CD4-positive, CD25-positive, alpha-beta regulatory T cell (primary cell): ENCODE measurements around the gene EHD1. TPM values are rescaled to one million over a fixed set of nuclear protein-coding genes. Genes with fewer than 3 reads are reported as not detected.

ENCODE experiments used
- ATAC-seq, 2 donors: fragments of 150-1000 bp; cut with Tn5 transposase; one replicate each; pipeline ENCODE4 v1.10.0; 2021; ENCODE audit warnings: low read depth in 2 of 2, moderate number of reproducible peaks in 2 of 2, moderate library complexity in 1 of 2
- DNase-seq, 3 donors: peaks; one replicate each; pipeline versions ENCODE4 v3.0.0 to v3.0.0-alpha.2; 2012 to 2022; ENCODE audit warnings: mixed read lengths in 1 of 3
- H3K27ac ChIP-seq: one replicate; pipeline ENCODE4 v1.7.0; 2013; ENCODE audit warnings: mild to moderate bottlenecking, low read length; ENCODE audit not compliant: insufficient read depth, poor library complexity, severe bottlenecking
- H3K27me3 ChIP-seq: one replicate; pipeline ENCODE4 v1.7.0; 2013; ENCODE audit warnings: low read length; ENCODE audit not compliant: control insufficient read depth, insufficient read depth
- H3K36me3 ChIP-seq: one replicate; pipeline ENCODE4 v1.7.0; 2013; ENCODE audit warnings: mild to moderate bottlenecking, low read length, moderate library complexity; ENCODE audit not compliant: control insufficient read depth, insufficient read depth
- H3K4me1 ChIP-seq: 2 replicates; pipeline ENCODE4 v1.7.0; 2013; ENCODE audit warnings: mild to moderate bottlenecking, low read length; ENCODE audit not compliant: insufficient read depth, control insufficient read depth, poor library complexity, severe bottlenecking
- H3K4me3 ChIP-seq: one replicate; pipeline ENCODE4 v1.7.0; 2013; ENCODE audit warnings: low read depth, mild to moderate bottlenecking, low read length, moderate library complexity
- H3K9me3 ChIP-seq, 2 experiments: 1 replicate in 1 of 2; 2 replicates in 1 of 2; pipeline ENCODE4 v1.7.0; 2013; ENCODE audit warnings: low read length in 2 of 2, mild to moderate bottlenecking in 1 of 2, moderate library complexity in 1 of 2; ENCODE audit not compliant: control insufficient read depth in 2 of 2
- H3K27ac Mint-ChIP-seq, 3 donors: one replicate each; pipeline ENCODE4 v1.8.0; 2020 to 2022; ENCODE audit warnings: mild to moderate bottlenecking in 3 of 3, mixed read lengths in 3 of 3, moderate library complexity in 2 of 3
- H3K27me3 Mint-ChIP-seq: one replicate; pipeline ENCODE4 v1.8.0; 2022; ENCODE audit warnings: mild to moderate bottlenecking, mixed read lengths
- H3K36me3 Mint-ChIP-seq: one replicate; pipeline ENCODE4 v1.8.0; 2020; ENCODE audit warnings: mixed read lengths
- H3K4me1 Mint-ChIP-seq, 4 donors: one replicate each; pipeline ENCODE4 v1.8.0; 2020 to 2022; ENCODE audit warnings: mixed read lengths in 4 of 4, mild to moderate bottlenecking in 1 of 4
- H3K4me3 Mint-ChIP-seq, 4 donors: one replicate each; pipeline ENCODE4 v1.8.0; 2020 to 2022; ENCODE audit warnings: mild to moderate bottlenecking in 4 of 4, mixed read lengths in 4 of 4, moderate library complexity in 3 of 4
- H3K9me3 Mint-ChIP-seq, 7 donors: one replicate each; pipeline ENCODE4 v1.8.0; 2020 to 2022; ENCODE audit warnings: mixed read lengths in 7 of 7, mild to moderate bottlenecking in 3 of 7, moderate library complexity in 2 of 7
- polyA plus RNA-seq, 4 donors: library from polyadenylated mRNA; unstranded; fragments of 300-500 nt; fragmentation: Illumina TruSeq; gene quantifications; one replicate each; pipeline ENCODE4 v1.2.3, GENCODE V29; 2021
- total RNA-seq: library from RNA; stranded (reverse); gene quantifications from one replicate; pipeline ENCODE4 v1.2.3, GENCODE V29; 2022

EHD1 gene
- total and polyA plus RNA-seq, 5 donors from 2014 or later: 180 to 223 (median 184) TPM

DNA sequence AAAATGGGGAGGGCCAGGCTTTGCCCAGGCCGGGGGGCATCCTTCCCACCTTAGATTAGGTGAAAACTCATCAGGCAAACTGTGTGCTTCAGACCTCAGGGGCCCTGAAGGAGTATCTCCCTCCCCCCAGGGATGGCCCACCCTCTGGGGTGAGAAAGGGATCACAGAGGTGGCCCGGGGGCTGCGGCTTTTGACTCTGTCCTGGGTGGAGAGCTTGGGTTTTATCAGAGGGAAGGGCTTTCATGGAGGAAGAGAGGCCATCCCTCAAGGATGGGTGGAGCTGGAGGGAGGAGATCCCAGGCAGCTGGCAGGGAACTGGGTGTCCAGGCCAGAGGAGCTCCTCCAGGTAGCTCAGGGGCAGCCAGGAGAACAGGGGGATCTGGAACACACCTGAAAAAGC is 43.0 kb upstream of the EHD1 start:
- no peaks in the 10 kb centered on the region for H3K27me3 ChIP-seq
- Mint-ChIP-seq H3K9me3 (no peaks in the 10 kb centered on the region), H3K27me3 (no peaks in the 10 kb centered on the region), H3K36me3 (no peaks in the 10 kb centered on the region), H3K27ac (no peak overlapping the region), H3K4me1 (peaks cover 5 to 35% (median 16%) of the 10 kb centered on the region in 4 donors), H3K4me3 (peak overlapping the region in 1 of 4 donors; percentile 43)
- H3K36me3 ChIP-seq: no peaks in the 10 kb centered on the region
- H3K4me3 ChIP-seq: no peak overlapping the region
- DNase-seq (no peak), ATAC-seq (no peak)
- H3K9me3 ChIP-seq: no peaks in the 10 kb centered on the region
- H3K4me1 ChIP-seq: peaks cover 30% of the 10 kb centered on the region
- no peak overlapping the region for H3K27ac ChIP-seq

DNA sequence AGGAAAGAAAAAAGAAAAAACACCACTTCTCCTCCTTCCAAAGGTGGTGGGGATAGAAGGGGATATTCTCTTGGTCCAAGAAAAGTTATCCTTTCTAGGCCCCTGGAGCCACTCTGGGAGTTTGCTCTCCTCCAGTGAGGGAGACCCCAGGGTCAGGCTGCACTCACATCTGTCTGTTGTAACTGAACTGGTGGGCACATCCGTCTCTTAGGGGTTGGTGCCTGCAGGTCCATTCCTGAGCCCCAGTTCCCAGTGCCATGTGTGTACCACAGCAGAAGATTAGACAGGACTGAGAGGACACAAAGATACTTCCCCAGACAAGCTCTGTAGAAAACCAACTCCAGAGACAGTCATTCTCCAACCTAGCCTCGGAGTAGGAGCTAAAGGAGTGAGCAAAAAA is 41.7 kb upstream of the EHD1 start:
- no peaks in the 10 kb centered on the region for H3K9me3 ChIP-seq
- ATAC-seq: no peak
- no peaks in the 10 kb centered on the region for H3K27me3 ChIP-seq
- peaks cover 5 to 42% (median 24%) of the 10 kb centered on the region in 4 donors for H3K4me1 Mint-ChIP-seq
- H3K36me3 ChIP-seq: no peaks in the 10 kb centered on the region
- H3K27ac Mint-ChIP-seq: no peak overlapping the region
- no peaks in the 10 kb centered on the region for H3K27me3 Mint-ChIP-seq
- no peak overlapping the region for H3K4me3 ChIP-seq
- H3K4me1 ChIP-seq: peaks cover 37% of the 10 kb centered on the region
- no peak overlapping the region for H3K27ac ChIP-seq
- DNase-seq: no peak
- H3K4me3 Mint-ChIP-seq: peak overlapping the region in 1 of 4 donors; percentile 68
- H3K9me3 Mint-ChIP-seq: no peaks in the 10 kb centered on the region
- no peaks in the 10 kb centered on the region for H3K36me3 Mint-ChIP-seq

DNA sequence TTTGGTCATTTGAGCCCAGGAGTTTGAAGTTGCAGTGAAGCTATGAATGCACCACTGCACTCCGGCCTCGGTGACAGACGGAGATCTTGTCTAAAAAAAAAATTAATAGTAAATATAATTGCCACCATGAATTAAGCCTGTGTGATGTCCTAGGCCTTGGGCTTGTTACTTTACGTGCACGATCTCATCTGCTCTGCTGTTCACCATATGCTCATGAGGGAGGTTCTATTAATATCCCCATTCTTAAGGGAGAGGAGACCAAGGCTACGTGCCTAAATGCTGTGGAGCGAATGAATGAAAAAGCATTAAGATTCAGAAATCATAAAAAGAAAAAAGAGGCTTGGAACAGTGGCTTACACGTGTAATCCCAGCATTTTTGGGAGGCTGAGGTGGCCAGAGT is 41.2 kb upstream of the EHD1 start:
- Mint-ChIP-seq H3K27me3 (no peaks in the 10 kb centered on the region), H3K4me1 (peaks cover 5 to 42% (median 25%) of the 10 kb centered on the region in 4 donors), H3K9me3 (no peaks in the 10 kb centered on the region), H3K4me3 (peak overlapping the region in 1 of 4 donors; percentile 21), H3K27ac (no peak overlapping the region), H3K36me3 (no peaks in the 10 kb centered on the region)
- no peak for DNase-seq
- no peaks in the 10 kb centered on the region for H3K36me3 ChIP-seq
- ATAC-seq: no peak
- no peak overlapping the region for H3K4me3 ChIP-seq
- peaks cover 38% of the 10 kb centered on the region for H3K4me1 ChIP-seq
- no peaks in the 10 kb centered on the region for H3K27me3 ChIP-seq
- H3K9me3 ChIP-seq: no peaks in the 10 kb centered on the region
- H3K27ac ChIP-seq: no peak overlapping the region

DNA sequence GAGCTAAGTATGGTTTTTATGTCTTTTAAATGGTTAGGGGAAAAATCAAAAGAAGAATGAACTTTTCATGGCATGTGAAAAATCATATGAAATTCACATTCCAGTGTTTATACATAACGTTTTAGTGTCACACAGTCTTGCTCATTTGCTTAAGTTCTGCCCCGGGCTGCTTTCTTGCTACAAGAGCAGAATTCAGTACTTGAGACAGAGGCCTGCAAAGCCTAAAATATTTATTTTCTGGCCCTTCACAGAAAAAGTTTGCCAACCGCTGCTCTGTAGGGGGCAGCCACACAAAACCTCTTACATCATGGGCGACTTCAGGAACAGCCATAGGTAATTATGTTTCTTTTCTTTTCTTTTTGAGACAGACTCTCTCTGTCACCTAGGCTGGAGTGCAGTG is 39.6 kb upstream of the EHD1 start:
- peaks cover 27% of the 10 kb centered on the region for H3K4me1 ChIP-seq
- no peaks in the 10 kb centered on the region for H3K9me3 Mint-ChIP-seq
- ATAC-seq (no peak), DNase-seq (peak in 1 of 3 donors; percentile 28)
- peak overlapping the region; percentile 93 to 97 (median 95) for H3K27ac Mint-ChIP-seq
- peak overlapping the region; percentile 77 for H3K4me3 ChIP-seq
- H3K27me3 Mint-ChIP-seq: no peaks in the 10 kb centered on the region
- peak overlapping the region; percentile 92 to 93 (median 92) for H3K4me3 Mint-ChIP-seq
- H3K27me3 ChIP-seq: no peaks in the 10 kb centered on the region
- peaks cover 3% of the 10 kb centered on the region for H3K36me3 Mint-ChIP-seq
- H3K9me3 ChIP-seq: no peaks in the 10 kb centered on the region
- peaks cover 10% of the 10 kb centered on the region for H3K36me3 ChIP-seq
- H3K27ac ChIP-seq: peak overlapping the region; percentile 69
- peaks cover 5 to 36% (median 20%) of the 10 kb centered on the region in 4 donors for H3K4me1 Mint-ChIP-seq

DNA sequence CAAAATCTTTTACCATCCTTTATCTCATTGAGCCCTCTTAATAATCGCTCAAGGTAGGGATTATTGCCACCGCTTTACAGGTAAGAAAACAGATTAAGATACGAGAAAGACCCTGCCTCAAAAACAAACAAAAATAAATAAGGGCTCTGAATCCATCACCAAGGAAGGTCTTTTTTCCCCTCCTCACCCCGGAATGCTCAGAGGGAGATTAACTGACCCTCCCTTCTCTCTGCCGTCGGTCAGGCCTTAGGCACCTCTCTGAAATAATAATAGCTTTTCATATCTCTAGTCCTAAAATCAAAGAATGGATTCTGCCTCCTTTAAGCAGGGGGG is 39.2 kb upstream of the EHD1 start:
- peaks cover 5 to 36% (median 20%) of the 10 kb centered on the region in 4 donors for H3K4me1 Mint-ChIP-seq
- ATAC-seq: no peak
- H3K36me3 Mint-ChIP-seq: peaks cover 3% of the 10 kb centered on the region
- H3K27ac Mint-ChIP-seq: peak overlapping the region; percentile 93 to 97 (median 95)
- H3K4me1 ChIP-seq: peaks cover 27% of the 10 kb centered on the region
- H3K4me3 ChIP-seq: peak overlapping the region; percentile 77
- no peak for DNase-seq
- H3K27me3 Mint-ChIP-seq: no peaks in the 10 kb centered on the region
- peak overlapping the region; percentile 92 to 93 (median 92) for H3K4me3 Mint-ChIP-seq
- no peaks in the 10 kb centered on the region for H3K27me3 ChIP-seq
- no peaks in the 10 kb centered on the region for H3K9me3 ChIP-seq
- no peaks in the 10 kb centered on the region for H3K9me3 Mint-ChIP-seq
- peak overlapping the region; percentile 69 for H3K27ac ChIP-seq
- peaks cover 14% of the 10 kb centered on the region for H3K36me3 ChIP-seq

DNA sequence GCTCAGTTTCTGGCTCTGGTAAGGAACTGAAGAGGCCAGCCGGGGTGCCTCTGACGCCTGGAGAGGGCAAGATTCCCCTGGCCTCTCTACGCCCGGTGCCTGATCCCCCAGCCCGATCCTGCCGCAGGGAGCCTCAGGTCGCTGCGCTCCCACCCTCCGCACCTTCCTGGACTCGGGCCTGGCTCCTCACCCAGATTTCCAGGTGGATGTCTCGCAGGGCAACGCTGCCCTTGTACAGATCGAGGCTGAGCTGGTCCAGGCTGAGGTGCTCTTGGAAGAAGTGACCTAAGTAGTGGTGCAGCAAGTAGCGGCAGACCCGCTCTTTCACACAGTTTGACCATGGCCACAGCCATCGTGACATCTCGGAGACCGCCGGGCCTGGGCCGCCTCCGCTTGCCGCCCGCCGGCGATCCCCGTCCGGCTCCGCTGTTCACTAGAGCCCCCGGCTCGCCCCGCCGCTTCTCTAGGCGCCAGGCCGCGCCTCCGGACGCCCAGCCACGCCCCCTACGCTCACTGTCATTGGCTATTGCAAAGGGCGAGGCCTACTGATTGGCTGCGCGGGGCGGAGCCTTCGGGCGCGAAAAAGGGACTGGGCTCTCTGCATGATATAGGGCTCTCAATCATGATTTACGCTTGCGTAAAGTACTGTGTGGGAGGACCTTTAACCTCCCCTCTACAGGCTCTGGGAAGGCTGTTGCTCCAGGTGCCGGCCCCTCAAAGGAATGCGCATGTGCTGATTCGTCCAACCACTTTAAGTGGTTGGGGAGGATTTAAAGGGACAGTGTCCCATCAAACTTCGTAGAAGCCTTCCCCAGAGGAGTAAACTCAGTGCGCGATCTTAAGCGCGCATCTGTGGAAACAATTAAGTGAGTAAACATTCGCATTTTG is 38.6 kb upstream of the EHD1 start, which contains the start of gene ATG2A:
Gene ATG2A (minus strand): TSS at position 435 of the 888 bp plus-strand sequence. CDS start 74 bp downstream, at position 361.
- H3K9me3 Mint-ChIP-seq: no peaks in the 10 kb centered on the region
- peaks cover 3% of the 10 kb centered on the region for H3K36me3 Mint-ChIP-seq
- Histone ChIP-seq H3K27me3 (no peaks in the 10 kb centered on the region), H3K36me3 (peaks cover 18% of the 10 kb centered on the region), H3K4me3 (peak within 1 kb of the TSS; percentile 83), H3K9me3 (no peaks in the 10 kb centered on the region), H3K4me1 (peaks cover 27% of the 10 kb centered on the region), H3K27ac (peak within 1 kb of the TSS; percentile 73)
- peak within 1 kb of the TSS; percentile 93 to 97 (median 95) for H3K27ac Mint-ChIP-seq
- peaks cover 5 to 36% (median 20%) of the 10 kb centered on the region in 4 donors for H3K4me1 Mint-ChIP-seq
- H3K27me3 Mint-ChIP-seq: no peaks in the 10 kb centered on the region
- H3K4me3 Mint-ChIP-seq: peak within 1 kb of the TSS; percentile 92 to 93 (median 92)
- DNase-seq (peak; percentile 98 to 99 (median 98)), ATAC-seq (peak; percentile 97)

DNA sequence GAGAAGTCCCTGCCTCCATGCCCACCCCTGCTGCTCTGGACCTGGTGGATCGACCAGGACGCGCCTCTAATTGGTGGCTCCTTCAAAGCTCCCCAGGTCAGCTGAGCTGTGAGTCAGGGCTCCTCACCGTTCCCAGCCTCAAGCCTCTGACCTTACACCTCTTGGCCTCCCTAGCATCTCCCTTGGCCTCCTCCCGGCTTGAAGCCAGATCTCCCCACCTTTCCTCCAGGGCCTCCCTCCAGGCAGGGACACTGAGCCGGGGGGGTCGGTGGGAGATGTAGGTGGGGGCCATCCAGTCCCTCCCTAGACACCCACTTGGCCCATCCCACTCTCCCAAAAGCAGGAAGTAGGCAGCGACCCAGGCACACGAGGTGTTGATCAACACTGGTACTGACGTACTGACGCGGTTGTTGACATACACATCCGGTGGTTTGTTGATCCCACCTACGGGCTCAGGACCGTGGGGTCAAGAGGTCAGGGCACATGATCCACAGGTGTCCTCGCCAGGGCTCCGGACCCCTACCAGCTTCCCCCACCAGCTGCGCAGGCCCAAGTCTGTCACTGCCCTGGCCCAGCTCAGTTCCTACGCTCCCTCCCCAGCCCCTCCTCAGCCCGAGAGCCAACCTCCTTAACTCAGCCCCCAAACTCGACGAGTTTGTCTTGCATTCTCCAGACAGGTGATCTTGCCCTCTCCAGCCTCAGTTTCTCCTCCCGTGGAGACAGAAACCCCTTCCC is 37.8 kb upstream of the EHD1 start:
- peaks cover 5 to 34% (median 20%) of the 10 kb centered on the region in 4 donors for H3K4me1 Mint-ChIP-seq
- ATAC-seq: no peak
- H3K27me3 Mint-ChIP-seq: no peaks in the 10 kb centered on the region
- no peaks in the 10 kb centered on the region for H3K9me3 ChIP-seq
- peak overlapping the region; percentile 73 for H3K27ac ChIP-seq
- H3K4me3 ChIP-seq: peak overlapping the region; percentile 83
- peak; percentile 45 to 66 (median 48) for DNase-seq
- peak overlapping the region; percentile 80 to 97 (median 95) for H3K27ac Mint-ChIP-seq
- peaks cover 27% of the 10 kb centered on the region for H3K4me1 ChIP-seq
- H3K36me3 ChIP-seq: peaks cover 25% of the 10 kb centered on the region
- H3K27me3 ChIP-seq: no peaks in the 10 kb centered on the region
- peak overlapping the region; percentile 92 to 93 (median 92) for H3K4me3 Mint-ChIP-seq
- H3K9me3 Mint-ChIP-seq: no peaks in the 10 kb centered on the region
- H3K36me3 Mint-ChIP-seq: peaks cover 10% of the 10 kb centered on the region
